LNCAP (cell line): ENCODE measurements around the gene CT47C1.

Experiments used
- CTCF ChIP-seq: fragments of 450-650 bp; IDR thresholded peaks from 2 replicates; pipeline ENCODE4 v1.5.1; 2017; ENCODE audit warnings: mild to moderate bottlenecking

Gene CT47C1

GRCh38 chrX:119042040-119042439 is 30.8 kb upstream of the CT47C1 start:
- no peak for TF ChIP-seq CTCF

GRCh38 chrX:119042996-119043395 is 29.8 kb upstream of the CT47C1 start:
- TF ChIP-seq CTCF: no peak

GRCh38 chrX:119045884-119046283 is 26.9 kb upstream of the CT47C1 start:
- no peak for TF ChIP-seq CTCF

GRCh38 chrX:119055687-119056086 is 17.1 kb upstream of the CT47C1 start:
- TF ChIP-seq CTCF: no peak

GRCh38 chrX:119062750-119063374 is 9.9 kb upstream of the CT47C1 start:
- no peak for TF ChIP-seq CTCF

DNA sequence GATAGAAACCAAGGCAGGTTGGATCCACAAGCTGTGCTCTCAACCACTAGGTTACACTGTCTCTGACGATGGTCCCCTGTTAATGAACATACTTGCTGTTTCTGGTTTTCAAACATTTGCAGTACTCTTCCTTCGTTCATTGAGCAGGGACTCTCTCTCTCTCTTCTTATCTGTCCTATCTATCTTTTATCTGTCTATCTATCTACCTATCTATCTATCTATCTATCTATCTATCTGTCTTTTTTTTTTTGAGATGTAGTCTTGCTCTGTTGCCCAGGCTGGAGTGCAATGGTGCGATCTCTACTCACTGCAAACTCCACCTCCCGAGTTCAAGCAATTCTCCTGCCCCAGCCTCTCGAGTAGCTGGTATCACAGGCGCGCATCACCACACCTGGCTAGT is 9.4 kb upstream of the CT47C1 start:
- TF ChIP-seq CTCF: no peak

- peak; percentile 60 for TF ChIP-seq CTCF
These were observed 5.6 kb upstream of the CT47C1 start for GRCh38 chrX:119067023-119067739.
